ENCODE measurements around the gene PIGU. TPM values are rescaled to one million over a fixed set of nuclear protein-coding genes. Genes with fewer than 3 reads are reported as not detected.

The PIGU gene
- total and polyA plus RNA-seq, 9 of the 15 experiments (the other 6 are each of a cell fraction or from before 2014, with no cell fraction given) = 6.5 to 100 (median 28.1) TPM

GRCh38 chr20:34638532-34638931 lies 38.4 kb downstream of the PIGU start:
- Histone ChIP-seq H3K27me3 (ENCODE audit: control insufficient read depth in 2 of 2, insufficient read depth in 2 of 2, low read length in 2 of 2) (no peaks in the 10 kb centered on the region), H3K4me3 (no peak overlapping the region), H3K4me2 (ENCODE audit: insufficient read depth, low read length) (no peak overlapping the region), H3K27ac (ENCODE audit: extremely low read depth, low read depth, low read length) (no peak overlapping the region), H3K36me3 (ENCODE audit: control insufficient read depth, insufficient read depth, low read length) (peaks cover 38% of the 10 kb centered on the region), H3K4me1 (replicated peaks in 1 of 2; ENCODE audit: control insufficient read depth in 2 of 2, insufficient read depth in 2 of 2, low read length in 2 of 2) (no peaks in the 10 kb centered on the region), H4K20me1 (replicated peaks; ENCODE audit: control insufficient read depth, insufficient read depth, low read length) (no peaks in the 10 kb centered on the region), H3K9me3 (replicated peaks; ENCODE audit: control insufficient read depth, insufficient read depth, low read depth, low read length) (no peaks in the 10 kb centered on the region), H3K9ac (ENCODE audit: insufficient read depth in 1 of 2, low read depth in 2 of 2, low read length in 2 of 2) (no peak overlapping the region), H2AFZ (ENCODE audit: low read depth, low read length) (no peak overlapping the region), H3K9me1 (ENCODE audit: control insufficient read depth, insufficient read depth, low read length) (no peaks in the 10 kb centered on the region), H3K79me2 (ENCODE audit: control insufficient read depth, insufficient read depth, low read length) (no peaks in the 10 kb centered on the region)
- no peak for FAIRE-seq
- TF ChIP-seq JUNB (CRISPR knock-in tag; conservative IDR thresholded peaks at IDR 0.05) = no peak
- ChIA-PET CTCF (ENCODE audit: low intra/inter-chr PET ratio) (no interaction called here), POLR2A (no interaction called here)
- no peak for ATAC-seq
- in situ Hi-C loops (cut with MboI) = no loop called here
- 83% methylated on average over 3 of the region's 3 CpGs for WGBS (ENCODE audit: insufficient coverage, low coverage, missing lambda C conversion rate)
- no peak for DNase-seq (ENCODE audit: extremely low read depth in 1 of 4, low spot score in 3 of 4)
- intact Hi-C loops (cut with micrococcal nuclease) = no loop called here
- no TSS peak for BruUV-seq (replicated peaks)

DNA sequence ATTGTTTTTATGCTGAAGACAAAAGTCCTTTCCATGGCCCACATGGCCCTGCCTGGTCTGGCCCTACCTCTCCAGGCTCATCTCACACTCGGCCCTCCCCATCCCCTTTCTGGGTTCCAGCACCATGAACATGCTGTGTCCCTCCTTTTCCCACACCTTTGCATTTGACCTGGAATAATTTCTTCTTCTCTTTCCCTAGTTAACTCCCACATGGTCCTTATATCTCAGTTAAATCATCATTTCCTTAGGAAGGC lies 38.9 kb downstream of the PIGU start:
- peaks cover 42% of the 10 kb centered on the region for H3K36me3 ChIP-seq (ENCODE audit: control insufficient read depth, insufficient read depth, low read length)
- H3K27ac ChIP-seq (ENCODE audit: extremely low read depth, low read depth, low read length) = no peak overlapping the region
- in situ Hi-C loops (cut with MboI) (no loop called here), intact Hi-C loops (cut with micrococcal nuclease) (no loop called here)
- H3K27me3 ChIP-seq (ENCODE audit: control insufficient read depth in 2 of 2, insufficient read depth in 2 of 2, low read length in 2 of 2) = no peaks in the 10 kb centered on the region
- H3K4me1 ChIP-seq (replicated peaks in 1 of 2; ENCODE audit: control insufficient read depth in 2 of 2, insufficient read depth in 2 of 2, low read length in 2 of 2) = no peaks in the 10 kb centered on the region
- no peaks in the 10 kb centered on the region for H3K9me1 ChIP-seq (ENCODE audit: control insufficient read depth, insufficient read depth, low read length)
- no peak for DNase-seq (ENCODE audit: extremely low read depth in 1 of 4, low spot score in 3 of 4)
- no peak overlapping the region for H3K9ac ChIP-seq (ENCODE audit: insufficient read depth in 1 of 2, low read depth in 2 of 2, low read length in 2 of 2)
- no peak for ATAC-seq
- no TSS peak for BruUV-seq (replicated peaks)
- H2AFZ ChIP-seq (ENCODE audit: low read depth, low read length) = no peak overlapping the region
- no peaks in the 10 kb centered on the region for H3K9me3 ChIP-seq (replicated peaks; ENCODE audit: control insufficient read depth, insufficient read depth, low read depth, low read length)
- H3K79me2 ChIP-seq (ENCODE audit: control insufficient read depth, insufficient read depth, low read length) = no peaks in the 10 kb centered on the region
- CTCF ChIA-PET (ENCODE audit: low intra/inter-chr PET ratio) = no interaction called here
- 50% methylated on average over 1 of the region's 1 CpG for WGBS (ENCODE audit: insufficient coverage, low coverage, missing lambda C conversion rate)
- no peak overlapping the region for H3K4me3 ChIP-seq
- H4K20me1 ChIP-seq (replicated peaks; ENCODE audit: control insufficient read depth, insufficient read depth, low read length) = no peaks in the 10 kb centered on the region
- POLR2A ChIA-PET = no interaction called here
- H3K4me2 ChIP-seq (ENCODE audit: insufficient read depth, low read length) = no peak overlapping the region
- TF ChIP-seq SMAD2 (IDR thresholded peaks at IDR 0.05; ENCODE audit: low read depth, low read length) = no peak
- no peak for FAIRE-seq

All from K562 (cell line).